ENCODE results near the gene FAM83C.

FAM83C gene

DNA sequence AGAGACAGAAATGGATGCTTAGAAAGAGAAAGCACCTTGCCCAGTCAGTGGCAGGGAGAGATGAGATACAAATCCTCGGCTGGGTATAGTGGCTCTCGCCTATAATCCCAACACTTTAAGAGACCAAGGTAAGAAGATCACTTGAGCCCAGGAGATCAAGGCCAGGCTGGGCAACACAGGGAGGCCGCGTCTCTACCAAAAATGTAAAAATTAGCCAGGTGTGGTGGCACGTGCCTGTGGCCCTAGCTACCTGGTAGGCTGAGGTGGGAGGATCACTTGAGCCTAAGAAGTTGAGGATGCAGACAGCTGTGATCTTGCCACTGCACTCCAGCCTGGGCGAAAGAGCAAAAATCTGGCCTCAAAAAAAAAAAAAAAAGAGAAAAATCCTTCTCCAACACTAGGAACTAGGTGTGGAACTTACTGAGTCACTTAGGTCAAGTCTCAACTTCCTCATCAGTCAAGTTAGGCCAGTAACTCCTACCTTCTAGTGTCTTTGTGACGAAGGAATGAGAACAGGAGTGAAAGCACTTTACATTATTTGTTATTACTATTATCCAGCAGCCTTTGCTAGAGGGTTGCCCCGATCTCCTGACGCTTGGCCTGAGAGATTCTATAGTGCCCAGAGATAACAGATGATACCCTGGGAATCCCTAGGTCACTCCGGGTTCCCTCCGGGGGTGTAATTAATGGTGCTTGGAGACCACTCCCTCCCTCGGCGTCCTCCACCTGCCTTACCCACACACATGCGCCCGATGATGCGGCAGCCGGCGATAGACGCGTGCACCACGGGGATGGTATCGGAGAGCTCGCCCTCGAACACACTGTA, 8.6 kb downstream of the FAM83C start:
- DNase-seq, result no peak

DNA sequence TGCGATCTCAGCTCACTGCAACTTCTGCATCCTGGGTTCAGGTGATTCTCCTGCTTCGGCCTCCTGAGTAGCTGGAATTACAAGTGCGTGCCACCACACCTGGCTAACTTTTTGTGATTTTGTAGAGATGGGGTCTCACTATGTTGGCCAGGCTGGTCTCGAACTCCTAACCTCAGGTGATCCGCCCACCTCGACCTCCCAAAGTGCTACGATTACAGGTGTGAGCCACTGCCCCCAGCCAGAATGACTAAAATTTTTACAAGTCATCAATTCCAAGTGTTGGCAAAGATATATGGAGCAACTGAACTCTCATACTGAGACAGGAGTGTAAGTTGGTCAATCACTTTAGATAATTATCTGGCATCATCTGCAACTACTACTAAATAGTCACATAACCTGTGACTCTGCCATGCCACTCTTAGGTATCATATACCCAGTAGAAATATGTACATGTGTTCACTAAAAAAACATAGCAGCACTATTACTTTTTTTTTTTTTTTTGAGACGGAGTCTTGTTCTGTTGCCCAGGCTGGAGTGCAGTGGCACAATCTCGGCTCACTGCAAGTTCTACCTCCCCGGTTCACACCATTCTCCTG, 10.6 kb downstream of the FAM83C start:
- no peak for DNase-seq

DNA sequence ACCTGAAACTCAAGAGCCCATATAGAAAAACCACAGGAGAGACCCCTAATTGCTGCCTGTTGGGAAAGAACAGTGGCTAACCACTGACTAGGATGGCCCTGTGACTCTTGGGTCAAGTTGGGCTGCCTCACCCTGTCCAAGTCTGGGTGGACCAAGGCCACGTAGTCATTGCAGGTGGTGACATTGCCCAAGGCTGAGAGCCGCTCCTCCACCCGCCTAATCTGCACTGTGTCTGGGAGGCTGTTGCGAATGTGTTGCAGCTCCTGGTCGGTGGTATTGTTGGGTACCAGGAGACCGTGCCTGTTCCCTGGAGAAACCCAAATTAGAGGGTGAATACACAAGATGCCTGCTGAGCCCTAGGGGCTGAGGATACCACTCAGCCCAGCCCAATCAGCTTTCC, 11.7 kb downstream of the FAM83C start:
- DNase-seq, result no peak

DNA sequence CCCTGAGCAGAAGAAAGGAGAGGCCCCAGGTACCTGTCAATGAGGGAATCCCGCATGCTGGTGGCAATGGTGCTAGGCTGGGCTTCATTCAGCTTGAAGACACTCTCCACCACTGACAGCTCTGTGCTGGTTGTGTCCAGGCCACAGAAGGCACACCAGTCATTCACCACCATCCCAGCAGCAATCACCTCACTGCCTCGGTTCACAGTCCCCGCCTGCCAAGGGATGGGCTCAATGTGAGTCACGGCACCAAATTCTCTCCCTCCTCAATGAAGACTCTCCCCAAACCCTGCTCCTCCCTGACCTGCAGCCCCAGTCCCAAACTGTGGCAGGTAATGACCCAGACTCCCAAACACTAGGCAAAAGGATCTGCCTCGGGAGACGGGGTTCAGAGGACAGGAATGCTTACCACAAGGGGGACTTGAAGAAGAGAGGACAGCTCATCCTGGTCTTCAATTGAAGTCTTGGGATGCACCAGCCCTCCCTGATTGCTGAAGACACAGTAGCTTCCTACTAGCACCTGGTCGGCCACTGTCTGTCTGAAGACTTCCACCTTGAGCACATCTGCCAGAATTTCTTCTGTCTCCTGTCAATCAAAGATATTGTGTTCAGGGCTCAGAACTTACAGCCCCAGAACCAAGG, 12.6 kb downstream of the FAM83C start:
- DNase-seq, result no peak

DNA sequence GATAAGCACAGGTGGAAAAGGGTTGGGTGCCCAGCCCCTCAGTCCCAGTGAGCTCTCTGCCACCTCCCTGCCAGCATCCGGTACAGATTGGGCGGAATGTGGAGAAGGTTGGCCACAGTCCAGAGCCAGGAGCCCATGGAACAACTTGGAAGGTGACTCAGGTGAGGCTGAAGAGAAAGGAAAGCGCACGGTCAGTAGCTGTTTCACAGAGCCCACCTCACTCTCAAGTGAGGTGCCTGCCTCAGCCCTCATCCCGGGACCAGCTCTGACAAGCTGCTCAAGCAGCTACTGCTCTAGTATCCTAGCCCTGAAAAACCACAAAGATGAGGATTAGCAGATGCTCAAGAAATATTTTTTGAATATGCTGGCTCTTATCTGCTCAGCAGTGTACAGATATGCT, 13.2 kb downstream of the FAM83C start:
- DNase-seq, result no peak

DNA sequence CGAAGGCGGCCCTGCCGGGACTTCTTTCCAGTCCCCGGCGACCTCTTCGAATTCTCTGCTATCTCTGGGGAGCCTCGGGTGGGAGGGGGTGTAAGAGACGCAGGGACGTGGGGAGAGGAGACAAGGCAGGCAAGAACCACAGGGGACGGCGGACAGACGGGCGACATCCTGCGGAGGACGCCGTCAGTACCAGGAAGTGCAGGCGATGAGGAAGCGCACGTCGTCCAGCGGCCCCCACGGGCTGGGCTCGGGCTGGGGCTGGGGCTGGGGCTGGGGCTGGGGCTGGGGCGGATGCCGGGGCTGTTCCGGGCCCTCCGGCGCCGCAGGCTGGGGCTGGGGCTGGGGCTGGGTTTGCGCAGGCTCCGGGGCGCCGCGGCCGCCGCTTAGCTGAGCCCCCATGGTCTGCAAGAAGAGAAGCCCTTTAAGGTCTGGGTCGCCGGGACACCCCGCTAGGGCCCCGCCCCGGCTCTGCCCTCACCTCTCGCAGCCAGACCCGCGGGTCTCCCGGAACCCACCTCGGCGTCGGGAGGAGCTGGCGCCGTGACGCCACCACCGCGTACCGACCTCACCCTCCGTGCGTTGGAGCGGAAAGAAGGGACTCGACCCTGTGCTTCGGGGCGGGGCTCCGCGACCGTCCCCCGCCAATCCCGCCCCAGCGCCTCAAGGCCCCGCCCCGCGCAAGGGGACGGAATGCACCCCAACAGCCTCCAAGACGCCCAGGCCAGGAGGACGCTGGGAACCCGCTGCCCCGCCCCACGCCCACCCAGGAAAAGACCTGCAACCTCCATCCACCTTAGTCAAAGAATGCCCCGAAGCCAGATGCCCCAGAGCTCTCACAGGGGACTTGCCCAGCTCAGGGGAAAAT, 14.5 kb downstream of the FAM83C start, which contains the start of gene MMP24OS:
Gene MMP24OS, minus strand, starts transcription at position 592 of the 865 bp plus-strand sequence. Its CDS starts 193 bp downstream, at position 399.
- peak; percentile 92 for DNase-seq

DNA sequence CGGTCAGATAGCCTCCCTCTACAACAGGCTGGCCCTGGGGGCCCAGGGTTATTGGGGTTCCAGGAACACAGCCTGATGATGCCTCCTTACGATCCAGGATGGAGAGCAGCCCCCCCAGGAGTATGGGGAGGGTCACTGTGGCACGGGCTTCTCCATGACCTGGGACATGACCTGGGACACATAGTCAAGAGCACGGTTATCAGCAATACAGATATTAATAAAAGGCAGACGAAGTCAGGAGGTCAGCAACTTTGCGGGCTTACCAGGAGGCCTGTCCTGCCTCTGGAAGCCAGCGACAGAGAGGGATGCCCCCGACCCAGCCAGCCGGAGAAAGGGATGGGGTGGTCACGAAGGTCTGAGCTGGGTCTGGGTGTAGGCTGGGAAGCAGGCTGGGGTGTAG, 15.1 kb downstream of the FAM83C start:
- DNase-seq, result no peak

DNA sequence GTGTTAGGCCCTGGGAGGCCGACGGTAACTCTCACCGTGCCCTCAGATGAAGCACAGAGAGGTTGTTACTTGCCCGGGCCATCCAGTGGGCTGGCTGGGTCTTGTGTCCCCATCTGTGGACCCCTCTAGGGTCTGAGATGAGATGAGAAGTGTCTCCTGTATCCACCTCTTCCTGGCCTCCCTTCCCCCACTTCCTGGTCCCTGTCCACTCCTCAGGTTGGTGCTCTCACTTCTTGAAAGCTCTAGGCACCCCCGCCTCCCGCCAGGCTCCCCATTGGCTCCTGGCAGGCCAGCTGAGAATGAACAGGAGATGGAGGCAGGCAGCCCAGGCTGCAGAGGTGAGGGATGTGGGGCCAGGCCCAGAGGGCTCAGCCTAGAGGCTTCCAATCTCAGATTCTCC, 15.8 kb downstream of the FAM83C start:
- no peak for DNase-seq

DNA sequence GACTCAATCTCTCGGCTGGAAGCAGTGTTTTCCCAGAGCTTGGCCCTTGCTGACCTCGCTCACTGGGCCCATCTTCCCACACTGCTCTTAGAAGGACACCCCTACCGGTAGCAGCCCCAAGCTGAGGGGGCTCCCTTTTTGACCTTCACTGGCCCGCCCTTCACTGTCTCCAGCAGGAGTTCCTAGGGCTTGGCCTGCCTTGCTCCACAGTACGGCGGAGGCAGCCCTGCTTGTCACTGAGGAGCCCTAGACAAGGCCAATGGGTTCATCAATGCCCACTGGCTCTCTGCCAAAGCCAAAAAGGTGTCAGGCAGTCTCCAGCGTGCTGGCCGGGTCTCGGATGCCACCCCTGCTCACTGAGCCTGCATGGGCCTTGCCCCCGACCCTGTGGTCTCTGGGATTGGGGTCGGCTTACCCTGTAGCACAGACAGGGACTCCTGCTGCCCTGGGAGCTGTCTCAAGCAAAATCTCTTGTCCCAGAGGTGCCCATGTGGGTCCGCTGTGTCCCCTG, 16.4 kb downstream of the FAM83C start:
- no peak for DNase-seq

DNA sequence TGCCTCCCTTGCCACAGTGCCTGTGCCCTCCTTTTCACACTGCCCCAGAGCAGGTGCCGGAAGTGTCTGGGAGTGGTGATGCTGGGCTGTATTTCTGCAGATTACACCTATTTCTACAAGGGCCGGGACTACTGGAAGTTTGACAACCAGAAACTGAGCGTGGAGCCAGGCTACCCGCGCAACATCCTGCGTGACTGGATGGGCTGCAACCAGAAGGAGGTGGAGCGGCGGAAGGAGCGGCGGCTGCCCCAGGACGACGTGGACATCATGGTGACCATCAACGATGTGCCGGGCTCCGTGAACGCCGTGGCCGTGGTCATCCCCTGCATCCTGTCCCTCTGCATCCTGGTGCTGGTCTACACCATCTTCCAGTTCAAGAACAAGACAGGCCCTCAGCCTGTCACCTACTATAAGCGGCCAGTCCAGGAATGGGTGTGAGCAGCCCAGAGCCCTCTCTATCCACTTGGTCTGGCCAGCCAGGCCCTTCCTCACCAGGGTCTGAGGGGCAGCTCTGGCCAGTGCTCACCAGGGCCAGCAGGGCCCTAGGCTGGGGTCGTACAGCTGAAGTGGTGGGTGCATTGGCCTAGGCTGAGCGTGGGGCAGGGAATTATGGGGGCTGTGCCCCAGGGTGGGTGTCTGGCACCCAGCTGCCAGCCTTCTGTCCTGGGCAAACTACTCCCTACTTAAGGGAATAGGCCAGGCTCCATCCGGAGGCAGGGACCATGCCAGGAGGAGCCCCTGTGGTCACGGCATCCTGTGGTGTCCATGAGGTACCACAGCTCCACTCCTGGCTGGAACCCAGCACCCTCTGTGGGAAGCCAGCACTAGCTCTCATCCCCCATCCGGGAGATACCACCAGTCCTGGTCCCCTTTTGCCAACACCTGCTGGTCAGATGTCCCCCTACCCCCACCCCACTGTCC, 17.8 kb downstream of the FAM83C start:
- DNase-seq, result no peak

DNA sequence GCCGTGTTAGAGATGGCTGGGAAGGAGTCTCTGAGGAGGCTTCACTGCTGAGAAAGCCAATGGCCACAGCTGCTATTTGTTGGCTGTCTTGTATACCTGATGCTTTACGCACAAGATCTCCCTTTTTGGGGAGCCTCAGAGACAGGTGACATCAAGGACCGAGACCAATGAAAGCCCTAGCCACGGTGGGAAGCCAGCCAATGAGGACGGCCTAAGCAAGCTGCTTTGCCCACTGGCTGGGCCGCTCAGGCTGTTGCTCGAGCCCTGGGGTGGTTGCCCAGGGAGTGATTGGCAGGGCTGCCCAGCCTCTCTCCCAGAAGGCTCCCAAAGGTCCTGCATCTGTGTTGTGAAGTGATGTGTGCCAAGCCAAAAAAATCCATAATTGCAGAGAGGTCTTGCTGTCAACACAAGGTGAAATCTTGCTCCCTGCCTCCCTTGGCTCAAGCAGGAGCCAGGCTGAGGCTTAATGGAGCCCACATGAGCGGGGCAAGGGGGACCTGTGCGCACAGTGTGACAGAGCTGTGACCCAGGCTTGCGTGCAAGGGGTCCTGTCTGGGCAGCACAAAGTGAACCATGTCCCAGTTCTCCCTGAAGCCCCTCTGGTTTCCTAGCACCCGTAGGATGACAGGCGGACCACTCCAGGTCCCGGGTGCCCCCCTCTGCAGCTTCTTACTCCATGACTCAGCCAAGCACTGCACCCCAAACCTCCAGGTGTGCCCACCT, 18.6 kb downstream of the FAM83C start:
- DNase-seq, result no peak

DNA sequence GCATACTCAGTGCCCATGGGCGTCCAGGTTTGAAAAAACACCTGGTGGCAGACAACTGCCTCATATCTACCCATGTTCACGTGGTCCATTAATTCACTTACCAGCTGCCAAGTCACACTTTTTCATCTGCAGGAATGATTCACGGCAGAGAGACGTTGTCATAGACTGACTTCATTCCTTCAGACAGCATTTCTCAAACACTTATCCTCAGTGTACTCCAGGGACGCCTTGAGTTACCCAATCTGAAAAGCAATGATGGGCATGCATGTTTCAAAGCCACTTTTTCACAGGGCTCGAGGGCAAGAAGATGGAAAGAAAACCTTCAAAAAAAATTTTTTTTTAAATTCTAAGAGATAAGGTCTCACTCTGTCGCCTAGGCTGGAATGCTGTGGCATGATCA, 20.3 kb downstream of the FAM83C start:
- DNase-seq, result no peak

DNA sequence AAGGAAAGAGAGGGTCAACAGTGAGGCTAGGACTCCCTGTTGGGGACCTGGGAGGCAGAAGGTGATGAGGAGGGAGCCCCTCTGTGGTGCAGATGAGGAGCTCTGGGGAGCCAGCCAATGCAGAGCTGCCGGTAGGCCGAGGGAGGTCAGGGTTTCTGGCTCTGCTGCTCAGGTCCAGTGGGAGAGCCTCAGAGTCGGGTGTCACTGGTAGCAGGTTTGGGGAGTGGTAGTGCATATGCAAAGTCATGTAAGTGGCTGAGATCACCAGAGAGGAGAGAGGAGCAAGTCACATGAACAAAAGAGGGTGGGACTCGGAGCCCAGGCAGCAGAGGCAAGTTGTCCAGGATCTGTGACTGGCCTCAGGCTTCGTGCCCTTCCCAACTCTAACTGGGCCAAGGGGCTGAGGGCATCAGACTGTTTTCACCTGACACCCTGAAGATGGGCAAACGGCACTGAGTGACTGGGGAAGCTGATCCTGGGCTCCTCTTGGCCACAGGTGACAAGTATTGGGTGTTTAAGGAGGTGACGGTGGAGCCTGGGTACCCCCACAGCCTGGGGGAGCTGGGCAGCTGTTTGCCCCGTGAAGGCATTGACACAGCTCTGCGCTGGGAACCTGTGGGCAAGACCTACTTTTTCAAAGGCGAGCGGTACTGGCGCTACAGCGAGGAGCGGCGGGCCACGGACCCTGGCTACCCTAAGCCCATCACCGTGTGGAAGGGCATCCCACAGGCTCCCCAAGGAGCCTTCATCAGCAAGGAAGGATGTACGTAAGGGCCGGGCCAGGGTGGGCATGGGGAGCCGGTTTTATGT, 20.9 kb downstream of the FAM83C start:
- no peak for DNase-seq

DNA sequence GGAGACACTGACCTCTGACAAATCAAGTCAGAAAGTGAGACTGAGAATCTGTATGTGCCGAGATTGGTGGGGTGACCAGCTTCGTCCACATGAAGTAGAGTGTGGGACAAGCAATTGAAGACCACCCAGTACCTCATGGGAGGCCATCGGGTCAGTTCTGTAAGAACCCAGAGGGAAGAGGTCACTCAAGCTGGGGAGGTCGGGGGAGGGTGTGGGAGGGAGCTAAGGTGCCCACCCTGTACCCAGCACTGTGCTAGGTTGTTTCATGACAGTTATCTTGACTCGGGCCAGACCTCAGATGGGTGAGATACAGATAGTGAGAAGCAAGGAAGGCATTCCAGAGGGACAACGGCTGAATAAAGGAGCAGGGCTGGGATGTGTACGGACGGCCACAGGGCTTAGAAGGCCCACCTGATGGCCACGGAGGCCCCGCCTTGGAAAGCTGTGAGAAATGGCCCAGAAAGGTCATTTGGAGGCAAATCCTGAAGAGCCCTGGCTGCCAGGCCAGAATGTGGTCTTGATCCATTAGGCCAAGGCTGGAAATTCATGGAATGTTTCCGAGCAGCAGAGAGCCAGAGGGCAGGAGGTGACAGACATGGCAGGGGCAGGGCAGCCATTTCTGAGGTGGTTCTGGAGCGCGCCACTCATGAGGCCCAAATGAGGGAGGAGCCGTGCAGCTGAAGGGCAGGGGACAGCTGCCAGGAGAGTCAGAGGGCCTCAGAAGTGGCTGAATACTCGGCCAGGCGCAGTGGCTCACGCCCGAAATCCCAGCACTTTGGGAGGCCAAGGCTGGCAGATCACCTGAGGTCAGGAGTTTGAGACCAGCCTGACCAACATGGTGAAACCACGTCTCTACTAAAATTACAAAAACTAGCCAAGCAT, 22.0 kb downstream of the FAM83C start:
- DNase-seq, result no peak

DNA sequence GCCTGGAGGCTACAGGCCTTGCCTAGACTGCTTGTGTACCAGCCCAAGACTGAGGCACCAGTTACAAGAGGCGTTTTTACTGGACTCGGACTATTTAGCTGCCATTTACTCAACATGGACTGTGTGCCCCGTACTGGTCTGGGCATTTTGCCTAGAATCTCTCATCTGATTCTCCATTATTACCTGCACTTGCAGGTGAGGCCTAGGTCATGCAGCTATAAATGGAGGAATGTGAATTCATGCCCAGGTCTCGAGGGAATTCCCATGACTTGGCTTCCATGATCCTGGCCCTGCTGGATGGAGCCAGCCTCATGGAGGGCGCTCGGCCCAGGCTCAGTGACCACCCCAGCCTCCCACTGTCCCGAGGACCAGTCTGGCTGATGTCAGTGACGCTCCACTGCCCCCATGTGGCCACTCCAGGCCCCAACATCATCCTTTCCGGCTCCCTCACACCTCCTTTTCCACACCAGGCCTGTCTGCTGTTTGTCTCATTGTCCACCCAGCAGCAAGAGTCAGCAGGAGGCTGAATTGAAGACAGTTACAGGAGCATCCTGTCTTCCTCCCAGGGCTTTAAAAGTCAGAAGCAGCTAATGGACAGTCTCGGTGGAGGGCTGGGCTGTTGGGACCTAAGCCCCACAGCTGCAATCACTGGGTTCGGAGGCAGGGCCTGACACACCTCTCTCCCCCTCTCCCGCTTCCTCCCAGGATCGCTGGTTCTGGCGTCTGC, 23.0 kb downstream of the FAM83C start:
- DNase-seq, result peak; percentile 76

DNA sequence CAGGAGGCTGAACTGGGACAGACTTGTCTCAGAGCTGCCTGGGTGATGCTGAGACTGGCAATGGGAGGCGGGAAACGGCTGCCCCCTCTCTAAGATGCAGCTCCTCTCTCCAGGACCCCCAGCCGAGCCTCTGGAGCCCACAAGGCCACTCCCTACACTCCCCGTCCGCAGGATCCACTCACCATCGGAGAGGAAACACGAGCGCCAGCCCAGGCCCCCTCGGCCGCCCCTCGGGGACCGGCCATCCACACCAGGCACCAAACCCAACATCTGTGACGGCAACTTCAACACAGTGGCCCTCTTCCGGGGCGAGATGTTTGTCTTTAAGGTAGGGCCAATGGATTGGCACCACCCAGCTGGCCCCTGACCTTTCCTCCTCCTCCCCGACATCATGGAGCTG, 25.1 kb downstream of the FAM83C start:
- no peak for DNase-seq

DNA sequence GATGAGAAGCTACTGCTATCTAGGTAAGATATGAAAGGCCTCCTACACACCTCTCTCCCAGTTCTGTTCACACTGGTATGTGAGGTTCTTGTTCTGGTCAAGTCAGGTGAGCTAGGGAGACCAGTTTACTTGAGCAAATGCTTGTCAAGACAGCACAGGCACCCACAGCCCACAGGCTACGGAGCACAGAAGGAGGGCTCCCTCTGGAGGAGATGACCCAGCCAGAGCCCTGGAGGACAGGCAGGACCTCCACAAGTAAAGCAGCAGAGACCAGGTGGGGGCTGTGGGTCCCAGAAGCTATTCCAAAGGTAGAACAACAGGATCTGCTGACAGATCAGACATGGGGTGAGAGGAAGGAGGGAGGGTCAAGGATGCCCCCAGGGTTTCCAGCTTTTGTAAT, 27.5 kb downstream of the FAM83C start:
- DNase-seq, result no peak
